Spleen (tissue), 11 donors: ENCODE data around the gene SLC10A3. TPM values are rescaled to one million over a fixed set of nuclear protein-coding genes. Genes with fewer than 3 reads are reported as not detected.

Experiments
- DNase-seq: peaks from one replicate; pipeline ENCODE4 v3.0.0-alpha.2; 2020
- H3K27ac ChIP-seq, 8 donors: fragments of 200-600 bp; sonication (generic) in 7 of 8; 1 replicate in 4 of 8; 2 replicates in 4 of 8; pipeline versions ENCODE4 v1.5.0 to v1.8.0; 2016 to 2021; ENCODE audit warnings: inconsistent platforms in 4 of 8, mild to moderate bottlenecking in 4 of 8, moderate library complexity in 1 of 8
- H3K27me3 ChIP-seq, 7 donors: fragments of 200-600 bp; sonication (generic) in 6 of 7; replicated peaks in 1 of 7; 1 replicate in 4 of 7; 2 replicates in 3 of 7; pipeline versions ENCODE4 v1.5.0 to v1.8.0; 2016 to 2021; ENCODE audit warnings: inconsistent platforms in 3 of 7, mild to moderate bottlenecking in 1 of 7
- H3K36me3 ChIP-seq, 6 donors: fragments of 200-600 bp; sonication (generic) in 5 of 6; 1 replicate in 4 of 6; 2 replicates in 2 of 6; pipeline versions ENCODE4 v1.5.0 to v1.8.0; 2016 to 2021; ENCODE audit warnings: inconsistent platforms in 2 of 6
- H3K4me1 ChIP-seq, 6 donors: fragments of 200-600 bp; sonication (generic) in 5 of 6; 1 replicate in 3 of 6; 2 replicates in 3 of 6; pipeline versions ENCODE4 v1.5.0 to v1.8.0; 2016 to 2021; ENCODE audit warnings: inconsistent platforms in 3 of 6
- H3K4me3 ChIP-seq, 8 donors: fragments of 200-600 bp; sonication (generic) in 7 of 8; 1 replicate in 4 of 8; 2 replicates in 4 of 8; pipeline versions ENCODE4 v1.5.0 to v1.8.0; 2016 to 2021; ENCODE audit warnings: inconsistent platforms in 4 of 8, mild to moderate bottlenecking in 4 of 8, moderate library complexity in 2 of 8
- H3K9me3 ChIP-seq, 8 donors: fragments of 200-600 bp; sonication (generic) in 7 of 8; 1 replicate in 4 of 8; 2 replicates in 4 of 8; pipeline versions ENCODE4 v1.5.0 to v1.8.0; 2016 to 2021; ENCODE audit warnings: inconsistent platforms in 4 of 8
- POLR2A ChIP-seq, 3 donors: fragments of 450-650 bp; IDR thresholded peaks; one replicate each; pipeline ENCODE4 v1.5.1; 2017; ENCODE audit warnings: antibody characterized with exemption in 3 of 3, mild to moderate bottlenecking in 1 of 3
- POLR2AphosphoS5 ChIP-seq, 3 donors: sonication (generic); formaldehyde crosslinking; IDR thresholded peaks; one replicate each; pipeline ENCODE4 v1.5.1; 2017; ENCODE audit warnings: antibody characterized with exemption in 3 of 3
- WGBS, 5 donors: extraction: QIAGEN DNeasy Blood & Tissue Kit in 3 of 5; methylation state at CpG; one replicate each; pipeline versions ENCODE4 v1.1.5 to v1.1.7; 2013 to 2018; 5-methylcytosine and 5-hydroxymethylcytosine counted together
- intact Hi-C: fragments of 100-400 bp; cut with DNase I; formaldehyde crosslinking; loops from one replicate; pipeline ENCODE4 v1.15.0; 2023; ENCODE audit warnings: low total_unique reads
- polyA plus RNA-seq, 3 donors: library from polyadenylated mRNA; stranded (reverse); fragments of 200-250 nt; gene quantifications; one replicate each; pipeline ENCODE4 v1.2.1, GENCODE V29; 2013
- total RNA-seq, 7 donors: library from RNA; depleted of rRNA in 3 of 7; stranded (reverse); fragments of >200 nt in 3 of 7; fragmentation: NEBNext Ultra II Directional in 4 of 7; extraction: Animal tissue kit (Norgen Biotek cat#: 25700) in 4 of 7; gene quantifications; one replicate each; pipeline versions ENCODE4 v1.1.0 to v1.2.1, GENCODE V29; 2016 to 2021
- TF ChIP-seq, protein P1 (sequence below), 11 experiments: fragments of 200-600 bp in 7 of 11; fragments of 450-650 bp in 4 of 11; sonication (generic) in 4 of 11; IDR thresholded peaks in 8 of 11; conservative IDR thresholded peaks in 3 of 11; 1 replicate in 7 of 11; 2 replicates in 4 of 11; pipeline versions ENCODE4 v1.4.0 to v1.8.0; 2016 to 2021; ENCODE audit warnings: antibody characterized with exemption in 11 of 11, inconsistent platforms in 4 of 11, mild to moderate bottlenecking in 1 of 11
- donor health status: healthy with polysubstance abuse.
- donor health status: DM: no; HTN: no; CAD: no; lungs with moderate emphysema.
- donor health status: DM: no; HTN: no; CAD: no.
- donor health status: Bipolar disorder and iron deficiency.
- donor health status: healthy.
- donor health status: DM: no; HTN: no; CAD: no.
- donor health status: DM: yes; HTN: yes; CAD: no.

SLC10A3 gene
- total and polyA plus RNA-seq, 10 donors = 11.0 to 21.8 (median 16.8) TPM

DNA sequence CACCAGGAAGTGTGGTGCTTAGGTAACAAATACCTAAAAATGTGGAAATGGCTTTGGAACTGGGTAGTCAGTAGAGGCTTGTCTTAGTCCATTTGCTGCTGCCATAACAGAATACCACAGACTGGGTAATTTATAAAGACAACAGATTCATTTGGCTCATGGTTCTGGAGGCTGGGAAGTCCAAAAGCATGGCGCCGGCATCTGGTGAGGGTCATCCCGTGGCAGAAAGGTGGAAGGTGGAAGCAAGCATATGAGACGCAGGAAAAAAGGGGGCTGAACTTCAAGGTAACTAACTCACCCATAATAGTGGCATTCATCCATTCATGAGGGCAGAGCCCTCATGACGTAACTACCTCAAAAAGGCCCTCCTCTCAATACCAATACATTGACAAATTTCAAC, 19.0 kb upstream of the SLC10A3 start:
- intact Hi-C loops = no loop called here
- no peak for DNase-seq
- 91 to 100% (median 95%) methylated on average over 5 of the region's 5 CpGs for WGBS, 5 donors
- Histone ChIP-seq H3K4me3 (no peak overlapping the region), H3K27ac (no peak overlapping the region), H3K27me3 (no peaks in the 10 kb centered on the region), H3K9me3 (peaks cover 0 to 9% (median 0%) of the 10 kb centered on the region in 8 donors), H3K4me1 (peaks cover 0 to 11% (median 4%) of the 10 kb centered on the region in 6 donors), H3K36me3 (peaks cover 0 to 56% (median 13%) of the 10 kb centered on the region in 6 donors)
- TF ChIP-seq POLR2AphosphoS5 (IDR thresholded peaks at IDR 0.05) (no peak), POLR2A (IDR thresholded peaks at IDR 0.05) (no peak)
- TF ChIP-seq, protein P1, sequence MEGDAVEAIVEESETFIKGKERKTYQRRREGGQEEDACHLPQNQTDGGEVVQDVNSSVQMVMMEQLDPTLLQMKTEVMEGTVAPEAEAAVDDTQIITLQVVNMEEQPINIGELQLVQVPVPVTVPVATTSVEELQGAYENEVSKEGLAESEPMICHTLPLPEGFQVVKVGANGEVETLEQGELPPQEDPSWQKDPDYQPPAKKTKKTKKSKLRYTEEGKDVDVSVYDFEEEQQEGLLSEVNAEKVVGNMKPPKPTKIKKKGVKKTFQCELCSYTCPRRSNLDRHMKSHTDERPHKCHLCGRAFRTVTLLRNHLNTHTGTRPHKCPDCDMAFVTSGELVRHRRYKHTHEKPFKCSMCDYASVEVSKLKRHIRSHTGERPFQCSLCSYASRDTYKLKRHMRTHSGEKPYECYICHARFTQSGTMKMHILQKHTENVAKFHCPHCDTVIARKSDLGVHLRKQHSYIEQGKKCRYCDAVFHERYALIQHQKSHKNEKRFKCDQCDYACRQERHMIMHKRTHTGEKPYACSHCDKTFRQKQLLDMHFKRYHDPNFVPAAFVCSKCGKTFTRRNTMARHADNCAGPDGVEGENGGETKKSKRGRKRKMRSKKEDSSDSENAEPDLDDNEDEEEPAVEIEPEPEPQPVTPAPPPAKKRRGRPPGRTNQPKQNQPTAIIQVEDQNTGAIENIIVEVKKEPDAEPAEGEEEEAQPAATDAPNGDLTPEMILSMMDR (IDR thresholded peaks at IDR 0.05 in 8 of 11, conservative IDR thresholded peaks at IDR 0.05 in 3 of 11) = no peak

DNA sequence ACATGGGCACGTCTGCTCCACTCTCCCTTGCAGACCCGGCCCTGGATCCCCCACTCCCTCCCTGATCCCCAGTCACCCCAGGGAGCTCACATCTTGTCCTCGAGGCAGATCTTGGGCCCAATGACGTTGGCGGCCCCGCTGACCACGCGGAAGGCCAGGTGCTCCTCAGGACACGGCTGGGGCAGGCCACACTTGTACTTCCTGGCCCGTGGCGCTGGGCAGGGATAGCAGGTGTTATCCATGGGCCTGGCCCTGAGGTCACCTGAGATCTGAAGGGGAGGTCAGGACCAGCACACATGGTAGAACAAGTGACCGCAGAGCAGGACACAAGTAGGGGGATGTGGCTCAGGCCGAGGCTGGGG, 17.9 kb upstream of the SLC10A3 start:
- no peak for TF ChIP-seq POLR2A (IDR thresholded peaks at IDR 0.05)
- peak in 1 of 3 donors; percentile 24 for TF ChIP-seq POLR2AphosphoS5 (IDR thresholded peaks at IDR 0.05)
- TF ChIP-seq, protein P1 (IDR thresholded peaks at IDR 0.05 in 8 of 11, conservative IDR thresholded peaks at IDR 0.05 in 3 of 11) = no peak
- Histone ChIP-seq H3K4me1 (peaks cover 0 to 11% (median 4%) of the 10 kb centered on the region in 6 donors), H3K27me3 (no peaks in the 10 kb centered on the region), H3K36me3 (peaks cover 0 to 56% (median 13%) of the 10 kb centered on the region in 6 donors), H3K9me3 (peaks cover 0 to 9% (median 0%) of the 10 kb centered on the region in 8 donors), H3K27ac (no peak overlapping the region), H3K4me3 (no peak overlapping the region)
- intact Hi-C loops = no loop called here
- 90 to 97% (median 92%) methylated on average over 10 to 13 of the region's 13 CpGs for WGBS, 5 donors
- DNase-seq = no peak

DNA sequence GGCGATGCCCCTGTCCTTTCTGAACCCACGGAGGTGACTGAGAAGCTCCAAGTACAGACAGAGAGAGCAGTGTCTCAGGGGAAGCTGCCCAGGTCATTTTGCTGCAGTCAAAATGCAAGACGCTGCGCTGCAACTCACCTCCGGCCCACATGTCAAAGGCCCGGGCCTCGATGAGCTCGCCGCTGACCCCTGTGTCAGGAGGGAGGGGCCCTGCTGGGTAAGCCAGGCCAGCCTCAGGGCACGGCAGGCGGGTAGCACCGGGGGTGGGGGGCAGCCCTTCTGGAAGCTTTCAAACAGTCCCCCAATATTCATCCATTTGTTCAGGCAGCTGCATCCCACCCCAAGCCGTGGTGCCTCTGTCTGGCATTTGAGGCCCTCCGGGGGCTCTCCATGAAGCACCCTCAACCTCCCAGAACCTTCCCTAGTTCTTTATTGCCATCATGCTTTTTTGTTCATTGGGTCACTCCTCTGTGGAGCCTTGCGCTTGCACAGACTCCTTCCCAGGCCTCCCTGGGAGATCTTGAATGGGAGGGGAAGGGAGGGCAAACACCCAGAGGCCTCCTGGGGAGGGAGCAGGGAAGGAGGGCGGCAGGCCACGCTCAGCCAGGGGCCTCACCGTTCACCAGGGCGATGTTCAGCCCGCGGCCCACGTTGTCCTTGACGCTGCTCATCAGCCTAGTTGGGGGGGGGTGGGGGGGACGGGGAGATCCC, 17.4 kb upstream of the SLC10A3 start:
- no peak for TF ChIP-seq POLR2A (IDR thresholded peaks at IDR 0.05)
- TF ChIP-seq, protein P1 (IDR thresholded peaks at IDR 0.05 in 8 of 11, conservative IDR thresholded peaks at IDR 0.05 in 3 of 11) = no peak
- TF ChIP-seq POLR2AphosphoS5 (IDR thresholded peaks at IDR 0.05) = no peak
- 89 to 95% (median 91%) methylated on average over 4 to 24 of the region's 24 CpGs for WGBS, 5 donors
- Histone ChIP-seq H3K36me3 (peaks cover 0 to 56% (median 13%) of the 10 kb centered on the region in 6 donors), H3K27me3 (no peaks in the 10 kb centered on the region), H3K9me3 (peaks cover 0 to 9% (median 0%) of the 10 kb centered on the region in 8 donors), H3K4me3 (no peak overlapping the region), H3K27ac (no peak overlapping the region), H3K4me1 (peaks cover 0 to 11% (median 4%) of the 10 kb centered on the region in 6 donors)
- intact Hi-C loops = no loop called here
- peak; percentile 63 for DNase-seq

DNA sequence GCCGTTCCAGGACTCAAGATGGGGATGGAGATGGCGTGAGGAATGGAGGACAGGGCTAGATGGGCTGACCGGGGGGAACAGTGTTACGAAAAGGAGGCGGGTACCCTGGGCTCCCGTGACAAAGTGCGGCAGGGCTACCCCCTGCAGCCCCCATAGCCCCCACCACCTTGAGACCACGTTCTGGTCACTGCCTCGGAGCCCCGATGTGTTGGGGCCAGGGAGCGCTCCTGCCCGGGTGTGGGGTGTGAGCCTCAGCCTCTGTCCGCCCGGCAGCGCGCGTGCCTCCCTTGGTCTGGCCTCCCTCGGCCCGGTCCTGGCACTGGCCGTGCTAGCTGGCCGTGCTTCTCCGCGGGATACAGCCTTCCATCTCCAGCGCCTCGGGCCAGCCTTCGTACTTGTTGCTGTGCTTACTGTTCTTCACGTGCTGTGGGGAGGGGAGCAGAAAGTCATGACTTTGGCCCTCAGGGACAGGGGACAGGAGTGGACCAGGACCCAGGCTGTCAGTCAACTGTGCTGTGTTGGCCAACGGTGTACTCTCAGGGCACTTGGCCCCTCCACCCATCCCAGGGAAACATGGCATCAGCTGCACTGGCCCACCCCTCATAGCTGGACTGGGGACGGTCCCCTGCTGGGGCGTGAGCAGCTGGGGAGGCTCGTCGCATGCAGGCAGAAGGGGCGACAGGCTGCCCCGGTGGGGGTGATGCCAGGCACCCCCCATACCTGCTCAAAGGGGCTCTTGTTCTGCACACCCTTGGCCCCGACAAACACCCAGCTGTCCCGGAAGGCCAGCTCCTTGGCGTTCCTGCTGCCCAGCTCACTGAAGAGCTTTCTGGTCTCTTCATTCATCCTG, 16.3 kb upstream of the SLC10A3 start:
- H3K4me1 ChIP-seq = peaks cover 0 to 8% (median 3%) of the 10 kb centered on the region in 6 donors
- intact Hi-C loops = no loop called here
- TF ChIP-seq POLR2A (IDR thresholded peaks at IDR 0.05) = no peak
- peak in 1 of 3 donors; percentile 7 for TF ChIP-seq POLR2AphosphoS5 (IDR thresholded peaks at IDR 0.05)
- no peak overlapping the region for H3K4me3 ChIP-seq
- peak; percentile 71 for DNase-seq
- WGBS, 5 donors = 85 to 99% (median 93%) methylated on average over 2 to 37 of the region's 37 CpGs
- H3K27ac ChIP-seq = no peak overlapping the region
- no peaks in the 10 kb centered on the region for H3K27me3 ChIP-seq
- H3K9me3 ChIP-seq = peaks cover 0 to 9% (median 0%) of the 10 kb centered on the region in 8 donors
- peaks cover 0 to 56% (median 13%) of the 10 kb centered on the region in 6 donors for H3K36me3 ChIP-seq
